Erythroblast (primary cell): ENCODE results near the gene FHOD1.

ENCODE experiments used
- GATA1 ChIP-seq: IDR thresholded peaks from 2 replicates; pipeline ENCODE4 v1.6.1; 2011; ENCODE audit warnings: low read depth, mild to moderate bottlenecking, control low read depth, low read length, moderate library complexity
- POLR2A ChIP-seq: IDR thresholded peaks from 2 replicates; pipeline ENCODE4 v1.6.1; 2011; ENCODE audit warnings: mild to moderate bottlenecking, low read length

DNA sequence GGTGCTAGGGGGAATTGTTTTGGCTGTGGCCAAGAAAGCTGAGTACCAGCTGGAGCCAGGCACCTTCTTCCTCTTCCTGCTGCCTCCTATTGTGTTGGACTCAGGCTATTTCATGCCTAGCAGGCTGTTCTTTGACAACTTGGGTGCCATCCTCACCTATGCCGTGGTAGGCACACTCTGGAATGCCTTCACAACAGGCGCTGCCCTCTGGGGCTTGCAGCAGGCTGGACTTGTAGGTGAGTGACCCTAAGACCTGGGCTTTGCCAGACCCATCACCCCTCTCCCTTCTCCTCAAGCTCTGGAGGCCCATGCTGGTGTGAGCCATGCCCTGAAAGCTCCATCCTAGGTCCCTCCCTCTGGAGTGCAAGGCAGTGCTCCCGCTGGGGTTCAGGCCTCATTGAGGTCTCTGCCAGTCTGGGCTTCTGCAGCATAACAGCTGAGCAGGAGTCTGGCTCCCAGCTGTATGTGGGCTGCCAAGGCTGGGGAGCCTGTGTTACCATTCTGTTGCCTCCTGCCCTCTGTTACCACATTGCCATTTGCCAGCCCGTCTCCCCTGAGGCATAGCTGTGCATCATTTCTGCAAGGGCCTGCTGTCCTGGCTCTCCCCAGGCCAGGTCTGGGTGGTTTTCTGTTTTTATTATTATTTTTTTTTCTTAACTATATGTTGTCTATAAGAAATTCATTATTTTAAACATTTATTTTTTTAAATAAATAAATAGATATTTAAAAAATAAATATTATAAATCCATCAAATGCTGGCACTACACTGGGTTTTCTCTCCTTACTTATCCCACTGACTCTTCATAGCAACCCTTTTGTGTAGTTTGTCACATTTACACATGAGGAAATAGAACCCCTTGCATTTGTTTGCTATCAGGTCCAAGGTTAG lies 5.6 kb upstream of the FHOD1 start:
- no peak for TF ChIP-seq POLR2A
- TF ChIP-seq GATA1 = no peak
